Stimulated activated CD4-positive, alpha-beta T cell treated with anti-CD3 and anti-CD28 coated beads, Interleukin-4, amount 100 ng/mL, for 24 hours (primary cell): Measurements from ENCODE around the gene PCAT6.

Experiments used
- DNase-seq: peaks from one replicate; pipeline ENCODE4 v3.0.0-alpha.2; 2020

Gene PCAT6

GRCh38 chr1:202852163-202852904, 41.6 kb downstream of the PCAT6 start:
- DNase-seq = peak; percentile 44

- no peak for DNase-seq
Measured at GRCh38 chr1:202854787-202855186, 44.0 kb downstream of the PCAT6 start.

- no peak for DNase-seq
Measured at GRCh38 chr1:202856014-202856413, 45.3 kb downstream of the PCAT6 start.

GRCh38 chr1:202857136-202857610, 46.4 kb downstream of the PCAT6 start:
- DNase-seq = no peak

GRCh38 chr1:202858331-202858730, 47.6 kb downstream of the PCAT6 start:
- no peak for DNase-seq

GRCh38 chr1:202858789-202859414, 48.1 kb downstream of the PCAT6 start:
- no peak for DNase-seq

GRCh38 chr1:202860744-202861419, 50.1 kb downstream of the PCAT6 start:
- peak; percentile 32 for DNase-seq
